HG03565 (cell line): ENCODE data around the gene KDM4B.

Experiments used
- ATAC-seq: cut with Tn5 transposase; IDR thresholded peaks from one replicate; pipeline ENCODE4 v1.9.1; 2021; ENCODE audit warnings: mild to moderate bottlenecking, moderate library complexity; ENCODE audit not compliant: unreplicated experiment

KDM4B gene

DNA sequence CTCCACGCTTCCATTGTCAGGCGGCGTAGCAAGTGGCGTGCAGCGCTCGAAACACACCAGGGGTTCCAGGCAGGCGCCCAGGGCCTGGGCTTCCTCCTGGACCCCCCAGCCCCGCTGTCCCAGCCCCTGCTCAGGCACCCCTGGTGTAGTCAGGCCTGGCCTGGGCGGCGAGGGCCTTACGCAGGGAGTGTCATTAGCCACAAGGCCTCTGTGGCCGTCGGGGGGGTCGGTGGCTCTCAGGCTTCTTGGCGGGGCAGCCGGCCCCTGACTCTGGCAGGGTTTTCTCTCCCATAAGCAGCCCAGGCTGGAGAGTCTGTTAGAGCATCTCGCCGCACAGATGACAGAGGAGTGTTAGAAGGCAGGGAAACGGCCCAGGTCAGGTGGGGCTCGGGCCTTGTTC lies 116.7 kb downstream of the KDM4B start:
- no peak for ATAC-seq

DNA sequence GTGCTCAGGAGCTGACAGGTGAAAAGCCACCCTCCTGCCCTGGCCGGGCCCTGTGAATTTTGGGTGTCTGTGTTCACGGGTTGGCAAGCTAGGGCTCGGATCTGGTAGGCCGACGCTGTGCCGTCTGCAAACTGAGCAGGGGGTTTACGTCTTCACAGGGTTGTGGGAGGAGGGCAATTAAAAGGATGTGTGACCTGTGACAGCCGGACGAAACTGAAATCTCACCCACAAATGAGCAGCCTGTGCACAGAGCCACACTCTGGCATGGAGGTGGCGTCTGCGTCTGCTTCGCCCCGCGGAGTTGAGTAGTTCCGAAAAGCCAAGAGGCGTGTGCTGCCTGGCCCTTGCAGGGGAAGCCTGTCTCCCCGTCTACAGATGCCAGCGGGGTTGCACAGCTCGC lies 117.3 kb downstream of the KDM4B start:
- no peak for ATAC-seq

DNA sequence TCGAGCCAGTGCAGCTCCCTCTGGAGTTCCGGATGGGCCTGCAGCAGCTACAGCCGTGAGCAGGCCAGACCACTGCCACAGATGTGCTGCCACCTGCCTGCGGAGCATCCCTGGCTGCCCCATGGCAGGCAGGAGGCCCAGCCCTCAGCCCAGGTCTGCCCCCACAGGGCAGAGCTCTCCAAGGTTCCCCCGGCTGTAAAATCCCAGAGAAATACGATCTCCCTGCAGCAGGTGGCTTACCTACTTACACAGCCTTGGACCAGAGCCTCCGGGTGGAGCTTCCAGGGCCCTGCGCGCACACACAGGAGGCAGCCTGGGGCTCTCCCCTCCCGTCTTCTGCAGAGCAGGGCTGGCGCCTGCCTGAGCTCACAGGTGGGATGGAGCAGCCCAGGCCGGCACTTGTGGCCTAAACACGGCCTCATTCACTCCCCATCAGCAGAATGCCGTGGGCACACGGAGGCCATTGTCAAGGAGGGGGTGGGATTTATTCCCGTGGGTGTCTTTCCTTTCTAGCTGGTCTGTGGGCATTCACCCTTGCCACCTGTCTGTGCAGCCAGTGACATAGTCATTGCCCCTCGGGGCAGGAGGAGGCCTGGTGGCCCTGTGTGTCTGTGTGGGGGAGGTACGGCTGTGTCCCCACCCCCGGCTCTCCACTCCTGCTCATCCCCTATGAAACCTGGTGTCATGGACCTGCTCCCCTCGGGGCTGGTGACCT lies 118.0 kb downstream of the KDM4B start:
- no peak for ATAC-seq

DNA sequence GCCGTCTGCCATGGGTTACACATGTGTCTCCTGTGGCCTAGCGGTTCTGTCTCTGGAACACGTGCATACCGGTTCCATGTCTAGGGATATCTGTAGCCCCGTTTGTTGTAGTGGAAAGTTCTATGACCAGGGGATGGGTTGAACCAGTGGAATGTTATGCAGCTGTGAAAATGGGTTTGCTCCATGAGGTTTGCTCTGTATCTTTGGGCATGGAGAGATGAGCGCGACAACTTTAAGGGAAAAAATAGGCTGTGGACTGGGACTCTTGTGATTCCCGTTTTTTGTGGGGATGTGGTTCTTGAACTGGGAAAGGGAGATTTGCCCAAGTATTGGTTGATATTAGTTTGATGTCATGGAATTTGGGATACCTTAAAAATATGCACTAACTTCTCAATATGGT lies 120.4 kb downstream of the KDM4B start:
- no peak for ATAC-seq

DNA sequence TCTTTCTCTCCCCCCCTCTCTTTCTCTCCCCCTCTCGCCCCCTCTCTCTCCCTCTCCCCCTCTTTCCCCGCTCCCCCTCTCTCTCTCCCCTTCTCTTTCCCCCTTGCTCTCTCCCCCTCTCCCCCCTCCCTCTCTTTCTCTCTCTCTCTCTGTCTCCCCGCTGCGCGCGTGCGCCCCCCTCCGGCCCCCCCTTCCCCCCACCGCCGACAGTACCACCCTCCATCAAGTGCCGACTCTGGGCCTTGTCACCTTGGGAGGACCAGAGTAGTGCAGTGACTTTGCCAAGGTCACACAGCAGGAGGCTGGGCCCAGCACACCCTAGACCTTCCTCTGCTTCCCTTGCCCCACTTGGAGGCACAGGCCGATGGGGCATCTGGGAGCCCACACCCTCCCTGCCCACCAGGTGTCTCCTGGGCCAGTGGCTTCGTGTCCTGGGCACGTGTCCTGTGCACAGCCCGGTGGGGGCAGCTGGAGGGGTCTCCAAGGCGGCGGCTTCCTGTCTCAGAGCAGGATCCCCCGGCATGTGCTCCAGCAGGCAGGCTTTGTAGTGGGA lies 121.6 kb downstream of the KDM4B start:
- no peak for ATAC-seq

DNA sequence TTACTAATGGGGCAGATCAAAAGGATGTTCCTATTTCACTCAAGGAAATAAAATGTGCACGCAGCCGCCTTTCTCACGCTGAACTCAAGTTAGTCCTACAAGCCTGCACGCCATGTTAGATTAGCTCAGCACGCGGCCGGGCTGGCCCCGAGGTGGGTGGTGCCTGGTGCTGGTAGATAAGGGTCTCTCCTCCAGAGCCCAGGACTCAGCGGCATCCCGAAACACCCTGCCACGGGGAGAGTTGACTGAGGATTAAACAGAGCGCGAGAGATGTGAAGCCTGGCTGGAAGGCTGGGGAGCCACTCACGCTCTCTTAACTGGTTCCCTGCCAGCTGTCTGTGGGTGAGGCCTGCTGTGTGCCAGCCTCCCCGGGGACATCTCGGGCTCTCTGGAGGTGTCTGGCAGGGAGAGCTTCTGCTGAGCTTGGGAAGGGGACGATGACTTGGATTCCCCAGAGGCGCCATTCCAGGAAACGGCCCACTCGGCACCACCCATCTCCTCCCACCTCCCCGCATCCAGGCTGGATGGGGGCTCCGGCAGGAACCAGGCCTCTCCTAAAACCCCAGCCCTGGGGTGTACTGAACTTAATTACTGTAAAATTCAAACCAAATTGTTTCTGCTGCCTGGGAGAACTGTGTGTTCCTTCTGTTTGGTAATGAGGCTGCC lies 122.2 kb downstream of the KDM4B start:
- no peak for ATAC-seq

DNA sequence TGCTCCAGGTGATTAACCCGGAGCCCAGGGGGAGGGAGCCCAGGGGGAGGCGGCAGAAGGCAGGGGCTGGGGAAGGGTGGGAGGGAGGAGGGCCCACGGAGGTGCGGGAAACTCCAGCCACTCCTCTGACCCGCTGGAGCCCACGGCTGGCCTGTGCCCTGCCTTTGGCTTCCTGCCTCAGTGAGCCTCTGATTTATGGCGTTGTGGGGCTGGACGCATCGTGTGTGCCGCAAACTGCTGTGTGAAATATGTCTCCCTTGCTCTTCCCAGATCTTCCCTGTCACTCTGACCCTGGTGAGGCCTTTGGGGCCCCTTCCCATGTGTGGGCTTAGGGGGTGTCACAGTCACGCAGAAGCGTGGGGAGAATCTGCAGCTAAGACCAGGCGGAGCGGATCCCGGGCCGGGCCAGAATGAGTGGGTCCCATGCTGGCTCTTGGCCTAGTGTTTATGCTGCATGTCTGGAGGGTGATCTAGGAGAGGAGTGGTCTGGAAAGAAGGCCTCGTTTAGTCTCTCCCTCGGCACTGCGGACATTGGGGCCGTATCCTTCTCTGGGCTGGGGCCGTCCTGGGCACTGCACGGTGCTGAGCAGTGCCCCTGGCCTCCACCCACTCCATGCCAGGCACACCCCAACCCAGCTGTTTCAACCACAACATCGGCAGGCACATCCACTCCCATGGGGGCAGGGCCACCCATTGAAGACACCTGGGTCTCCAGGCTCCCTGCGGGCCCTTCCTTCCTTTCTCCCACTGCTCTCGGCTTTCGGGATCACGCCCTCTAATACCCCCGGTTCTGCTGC lies 123.0 kb downstream of the KDM4B start:
- no peak for ATAC-seq

DNA sequence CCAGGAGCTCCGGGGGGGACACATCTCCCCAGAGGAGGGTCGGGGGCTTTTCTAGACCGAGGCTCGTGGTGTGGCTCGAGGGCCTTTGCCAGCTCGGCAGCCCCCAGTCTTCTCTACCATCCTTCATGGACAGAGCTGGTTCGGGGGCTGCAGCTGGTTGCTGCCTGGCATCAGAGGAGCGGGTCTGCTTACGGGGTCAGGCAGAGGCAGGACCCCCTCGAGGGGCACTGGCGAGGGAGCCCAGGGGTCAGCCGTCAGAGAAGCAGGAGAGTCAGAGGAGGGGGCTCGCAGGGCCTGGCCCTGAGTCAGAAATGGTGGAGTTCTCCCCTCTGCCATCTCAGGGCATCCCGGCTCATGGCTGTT lies 123.5 kb downstream of the KDM4B start:
- no peak for ATAC-seq

DNA sequence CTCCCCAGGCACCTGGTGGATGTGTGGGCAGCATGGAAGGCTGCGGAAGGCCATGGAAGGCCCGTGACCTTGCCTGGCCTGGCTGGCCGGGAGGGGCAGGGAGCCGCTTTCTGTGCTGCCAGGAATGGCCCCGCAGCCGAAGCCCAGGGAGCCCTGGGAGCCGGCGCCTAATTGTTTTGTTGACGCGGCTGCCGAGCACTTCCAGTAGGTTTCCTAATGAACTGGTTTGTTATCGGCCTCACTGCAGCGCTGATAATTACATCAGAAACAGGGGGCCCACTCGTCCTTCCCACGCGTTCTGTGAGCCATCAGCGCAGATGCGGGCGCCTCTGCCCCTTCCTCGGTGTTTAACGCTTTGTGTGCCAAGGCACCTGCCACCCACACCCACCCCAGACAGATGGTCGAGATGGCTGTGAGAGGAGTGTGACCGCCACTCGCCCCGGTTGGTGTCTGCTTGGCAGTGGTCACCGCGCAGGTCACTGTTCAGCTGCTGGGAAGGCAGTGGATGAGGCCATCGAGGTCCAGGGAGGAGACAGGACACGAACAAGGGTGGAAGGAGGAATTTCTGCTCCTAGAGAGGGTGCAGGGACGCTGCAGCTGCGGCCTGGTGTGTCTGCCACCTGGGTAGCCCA lies 124.5 kb downstream of the KDM4B start:
- ATAC-seq, result no peak

DNA sequence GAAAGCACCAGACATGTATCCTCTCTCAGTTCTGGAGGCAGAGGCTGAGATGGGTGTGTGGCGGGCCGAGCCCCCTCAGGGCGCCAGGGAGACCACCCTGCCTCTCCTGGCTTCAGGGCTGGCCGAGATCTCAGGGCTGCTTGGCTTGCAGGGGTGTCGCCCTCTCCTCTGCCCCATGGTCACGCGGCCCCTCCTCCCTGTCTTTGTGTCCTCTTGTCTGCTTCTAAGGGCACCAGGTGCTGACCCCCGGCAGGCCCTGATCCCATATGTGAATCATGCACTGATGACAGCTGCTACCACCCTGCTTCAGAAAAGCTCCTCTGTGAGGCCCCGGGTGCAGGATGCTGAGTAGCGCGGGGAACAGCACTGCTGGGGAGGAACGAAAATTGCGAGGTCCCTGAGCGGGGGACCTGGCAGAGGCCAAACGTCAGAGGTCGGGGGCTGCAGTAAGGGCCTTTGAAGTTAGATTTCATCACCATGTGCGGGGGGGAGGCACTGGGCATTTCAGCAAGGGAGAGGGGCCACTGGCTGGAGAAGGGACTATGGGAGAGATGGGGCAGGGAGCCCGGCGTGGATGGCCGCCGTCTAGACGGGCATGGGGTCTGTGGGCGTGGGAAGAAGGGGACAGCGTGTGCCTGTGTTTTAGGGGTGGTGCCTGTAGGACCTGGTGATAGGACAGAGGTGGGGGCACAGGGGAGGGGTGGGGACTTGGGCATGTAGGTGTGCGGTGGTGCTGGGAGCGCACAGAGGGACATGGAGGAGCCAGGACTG lies 125.2 kb downstream of the KDM4B start:
- ATAC-seq, result no peak

DNA sequence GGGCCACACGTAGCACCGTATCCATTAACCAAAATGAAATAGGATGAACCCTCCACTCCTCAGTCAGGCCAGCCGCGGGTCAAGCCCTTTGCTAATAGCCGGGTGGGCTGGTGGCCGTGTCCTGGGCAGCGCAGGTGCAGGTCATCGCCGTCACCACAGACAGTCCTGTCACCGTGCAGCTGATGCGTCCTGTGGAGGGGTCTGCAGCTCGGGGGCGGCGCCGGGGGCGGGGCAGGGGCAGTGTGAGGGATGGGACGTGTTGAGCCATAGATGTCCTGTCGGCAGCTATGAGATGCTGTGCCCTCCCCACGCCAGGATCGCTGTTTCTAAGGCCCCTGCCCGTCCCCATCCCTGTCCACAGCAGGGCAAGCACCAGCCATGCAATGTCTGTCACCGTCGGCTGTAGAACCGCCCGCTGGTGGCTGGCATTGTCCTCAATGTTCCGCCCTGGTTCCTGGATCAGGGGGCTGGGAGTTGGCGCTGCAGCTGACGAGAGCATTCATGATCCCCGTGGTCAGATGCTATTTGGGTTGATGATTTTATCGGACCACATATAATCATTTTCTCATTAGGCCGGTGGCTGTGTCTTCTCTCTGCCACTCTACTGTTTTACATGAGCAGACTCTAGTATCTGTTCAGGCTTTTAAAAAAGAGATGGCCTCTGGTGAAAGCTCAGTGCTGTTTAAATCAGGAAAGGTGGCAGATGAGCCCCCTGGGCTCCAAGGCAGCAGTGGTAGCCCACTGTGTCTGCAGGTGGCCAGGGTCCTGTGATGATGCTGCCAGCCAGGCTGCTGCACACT lies 126.1 kb downstream of the KDM4B start:
- no peak for ATAC-seq

DNA sequence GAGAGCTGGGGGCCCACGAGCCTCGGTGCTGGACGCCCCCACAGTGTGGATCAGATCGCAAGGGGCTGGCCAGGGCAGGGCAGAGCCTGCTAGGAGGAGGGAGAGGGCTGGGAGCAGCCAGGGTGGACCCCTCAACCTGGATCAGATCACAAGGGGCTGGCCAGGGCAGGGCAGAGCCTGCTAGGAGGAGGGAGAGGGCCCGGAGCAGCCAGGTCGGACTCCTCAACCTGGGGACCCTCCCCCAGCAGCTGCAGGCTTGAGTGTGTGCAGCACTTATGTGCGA lies 126.6 kb downstream of the KDM4B start:
- no peak for ATAC-seq

DNA sequence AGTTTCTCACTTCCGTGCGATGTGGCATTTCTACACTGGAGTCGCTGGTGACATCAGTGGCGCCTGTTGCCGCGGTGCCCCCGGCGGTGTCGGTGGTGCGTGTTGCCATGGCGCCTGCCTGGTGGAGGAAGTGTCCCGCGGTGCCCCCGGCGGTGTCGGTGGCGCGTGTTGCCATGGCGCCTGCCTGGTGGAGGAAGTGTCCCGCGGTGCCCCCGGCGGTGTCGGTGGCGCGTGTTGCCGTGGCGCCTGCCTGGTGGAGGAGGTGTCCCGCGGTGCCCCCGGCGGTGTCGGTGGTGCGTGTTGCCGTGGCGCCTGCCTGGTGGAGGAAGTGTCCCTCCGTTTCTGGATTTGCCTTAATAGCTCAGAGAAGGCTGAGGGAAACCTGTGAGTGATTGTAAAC lies 127.6 kb downstream of the KDM4B start:
- no peak for ATAC-seq

DNA sequence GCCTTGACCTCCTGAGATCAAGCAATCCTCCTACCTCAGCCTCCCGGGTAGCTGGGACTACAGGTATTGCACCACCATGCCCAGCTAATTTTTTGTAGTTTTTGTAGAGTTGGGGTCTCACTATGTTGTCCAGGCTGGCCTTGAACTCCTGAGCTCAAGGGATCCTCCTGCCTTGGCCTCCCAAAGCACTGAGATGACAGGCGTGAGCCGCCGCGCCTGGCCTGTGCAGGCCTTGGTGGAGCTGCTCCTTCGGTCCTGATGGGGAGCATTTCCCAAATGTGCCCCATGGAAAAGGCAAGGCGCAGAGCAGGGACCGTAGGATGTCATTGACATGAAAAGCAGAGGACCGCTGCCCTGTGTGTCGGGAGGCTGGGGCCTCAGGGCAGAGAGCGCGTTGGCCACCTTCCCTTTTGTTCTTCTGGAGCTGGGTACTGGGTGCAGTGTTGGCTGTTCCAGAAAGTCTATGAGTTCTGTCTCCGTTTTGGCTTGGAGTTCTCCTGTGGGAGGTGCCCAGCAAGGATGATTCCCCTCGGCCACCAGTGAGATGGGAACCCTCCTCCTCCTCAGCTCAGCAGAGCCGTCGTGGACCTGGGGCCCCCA lies 128.5 kb downstream of the KDM4B start:
- no peak for ATAC-seq

DNA sequence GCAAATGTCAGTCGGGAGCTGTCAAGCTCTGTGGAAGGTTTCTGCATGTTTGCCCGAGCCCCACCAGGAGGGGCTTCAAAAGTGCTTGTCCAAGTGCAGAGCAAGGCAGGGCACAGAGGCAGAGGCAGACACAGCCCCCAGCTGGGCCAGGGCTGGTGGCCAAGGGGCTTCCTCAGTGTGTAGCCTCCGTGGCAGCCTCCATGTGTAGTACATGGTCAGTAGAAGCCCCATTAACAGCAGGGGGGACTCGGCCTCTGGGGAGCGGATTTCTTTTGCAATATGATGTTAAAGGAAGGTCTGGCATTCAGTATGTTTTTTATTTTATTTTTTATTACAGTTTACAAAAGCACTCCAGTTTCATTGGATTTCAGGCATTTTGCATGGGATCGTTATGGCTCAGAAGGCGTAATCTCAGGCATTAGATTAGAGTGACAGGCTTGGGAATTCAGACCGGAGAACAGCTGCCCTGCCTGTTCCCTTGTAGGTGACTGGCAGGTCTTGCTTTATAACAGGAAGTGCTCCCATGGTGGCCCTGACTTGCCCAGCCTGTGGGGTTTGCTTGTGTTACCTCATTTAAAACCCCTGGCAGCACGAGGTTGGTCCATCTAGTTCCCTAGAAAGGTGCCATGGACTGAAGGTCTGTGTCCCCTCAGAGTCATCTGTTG lies 129.2 kb downstream of the KDM4B start:
- ATAC-seq, result no peak

DNA sequence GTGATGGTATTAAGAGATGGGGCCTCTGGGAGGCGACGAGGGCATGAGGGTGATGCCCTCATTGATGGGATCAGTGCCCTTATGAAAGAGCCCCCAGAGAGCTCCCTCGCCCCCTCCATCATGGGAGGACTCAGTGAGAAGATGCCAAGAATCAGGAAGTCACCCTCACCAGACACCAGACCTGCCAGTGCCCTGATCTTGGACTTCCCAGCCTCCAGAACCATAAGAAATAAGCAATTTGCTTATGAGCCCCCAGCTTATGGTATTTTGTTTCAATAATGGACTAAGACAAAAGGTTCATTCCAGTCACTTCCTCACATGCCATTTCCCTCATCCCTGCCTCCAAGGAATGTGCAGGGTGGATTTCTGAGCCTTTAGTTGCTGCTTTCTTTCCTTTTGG lies 129.7 kb downstream of the KDM4B start:
- ATAC-seq, result no peak

DNA sequence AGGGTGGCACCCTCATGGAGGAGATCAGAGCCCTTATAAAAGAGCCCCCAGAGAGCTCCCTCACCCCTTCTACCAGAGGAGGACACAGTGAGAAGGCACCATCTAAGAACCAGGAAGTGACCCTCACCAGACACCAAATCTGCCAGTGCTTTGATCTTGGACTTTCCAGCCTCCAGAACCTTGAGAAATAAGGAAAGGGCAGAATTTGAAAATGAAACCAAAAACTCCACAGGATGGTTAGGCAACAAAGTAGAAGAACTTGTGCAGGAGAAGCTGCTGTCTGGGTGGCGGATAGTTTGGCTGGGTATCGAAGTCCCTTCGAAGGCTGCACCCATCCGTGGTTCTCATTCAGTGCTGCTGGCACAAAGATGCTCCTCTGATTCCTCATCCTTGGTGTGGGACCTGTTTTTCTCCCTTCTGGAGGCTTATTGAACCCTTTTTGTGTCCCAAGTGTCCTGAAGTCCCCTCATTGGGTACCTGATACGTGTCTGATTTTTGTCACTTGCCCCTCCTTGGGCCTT lies 130.8 kb downstream of the KDM4B start:
- no peak for ATAC-seq

DNA sequence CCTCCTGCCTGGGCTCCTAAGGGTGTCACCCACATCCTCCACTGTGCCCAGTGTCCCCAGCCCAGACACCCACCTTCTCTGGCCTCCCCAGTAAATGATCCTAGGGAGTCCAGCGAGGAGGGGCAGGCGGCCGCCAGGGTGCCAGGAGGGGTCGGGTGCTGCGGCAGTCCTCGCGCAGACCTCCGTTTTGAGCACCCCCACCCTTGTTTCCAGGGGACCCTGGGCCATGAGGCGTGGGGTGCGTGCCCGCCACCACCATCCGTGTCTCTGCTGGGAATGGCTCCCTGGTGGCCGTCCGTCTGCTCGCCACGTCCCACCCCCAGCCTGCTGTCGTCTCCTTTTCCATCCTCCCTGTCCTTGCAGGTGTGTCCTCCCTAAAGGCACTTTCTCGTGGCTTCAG lies 133.0 kb downstream of the KDM4B start:
- no peak for ATAC-seq

DNA sequence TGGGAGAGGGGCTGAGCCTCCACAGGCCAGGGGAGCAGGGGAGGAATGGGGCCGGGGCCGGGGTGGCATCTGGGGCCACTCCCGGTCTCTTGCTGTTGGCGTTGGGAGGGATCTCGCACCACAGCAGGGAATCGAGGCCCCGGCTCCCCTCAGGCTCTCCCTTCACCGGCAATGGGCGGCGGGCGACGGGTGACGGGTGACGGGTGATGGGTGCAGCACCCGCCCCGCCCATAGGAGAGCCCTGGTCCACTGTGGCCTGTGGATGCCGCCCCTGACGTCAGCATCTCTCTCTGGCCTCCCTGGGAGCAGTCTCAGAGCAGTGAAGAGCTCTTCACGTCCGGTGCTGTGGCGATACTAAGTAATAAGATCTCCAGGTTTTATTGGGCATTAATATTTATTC lies 133.6 kb downstream of the KDM4B start:
- ATAC-seq, result no peak
